WTC11 (cell line): ENCODE measurements around the gene ACP1. TPM values are rescaled to one million over a fixed set of nuclear protein-coding genes. Genes with fewer than 3 reads are reported as not detected.

Source experiments
- ATAC-seq: fragments of 200-7000 bp; cut with Tn5 transposase; 2 replicates; pipeline ENCODE4 v1.10.0; 2021; ENCODE audit warnings: mild to moderate bottlenecking, moderate library complexity
- CTCF ChIA-PET: fragments of 300-600 bp; sonication (Branson Sonifier 250); formaldehyde crosslinking; loops from one replicate; lab custom pipeline; 2021; ENCODE audit warnings: antibody characterized with exemption; lab: Charles Lee
- POLR2A ChIA-PET: fragments of 350-600 bp; sonication (Branson Sonifier 250); formaldehyde crosslinking; loops from one replicate; lab custom pipeline; 2021; ENCODE audit warnings: antibody characterized with exemption; lab: Charles Lee
- DNase-seq: peaks from one replicate; pipeline ENCODE4 v3.0.0; 2021; ENCODE audit warnings: low spot score
- H3K27ac Mint-ChIP-seq: 2 replicates; pipeline ENCODE4 v1.8.0; 2021; ENCODE audit warnings: mixed read lengths
- H3K27me3 Mint-ChIP-seq: 2 replicates; pipeline ENCODE4 v1.8.0; 2021; ENCODE audit warnings: low read depth, mild to moderate bottlenecking, moderate library complexity, mixed read lengths
- H3K36me3 Mint-ChIP-seq: 2 replicates; pipeline ENCODE4 v1.8.0; 2021; ENCODE audit warnings: mixed read lengths
- H3K4me1 Mint-ChIP-seq: 2 replicates; pipeline ENCODE4 v1.8.0; 2022; ENCODE audit warnings: mixed read lengths
- H3K4me3 Mint-ChIP-seq: 2 replicates; pipeline ENCODE4 v1.8.0; 2021; ENCODE audit warnings: mild to moderate bottlenecking, moderate library complexity, mixed read lengths
- H3K9me3 Mint-ChIP-seq: 2 replicates; pipeline ENCODE4 v1.8.0; 2021; ENCODE audit warnings: mixed read lengths
- ATF3 ChIP-seq: sonication (generic); formaldehyde crosslinking; conservative IDR thresholded peaks from 2 replicates; pipeline ENCODE4 v1.8.1; 2022; ENCODE audit warnings: mild to moderate bottlenecking, missing genetic modification reagents
- CREM ChIP-seq: sonication (generic); formaldehyde crosslinking; IDR thresholded peaks from 2 replicates; pipeline ENCODE4 v1.8.1; 2022; ENCODE audit warnings: mild to moderate bottlenecking, missing genetic modification reagents, moderate library complexity
- E2F4 ChIP-seq: sonication (generic); formaldehyde crosslinking; IDR thresholded peaks from 2 replicates; pipeline ENCODE4 v1.8.1; 2022; ENCODE audit warnings: low read depth, mild to moderate bottlenecking, moderate library complexity, missing genetic modification reagents, borderline replicate concordance
- FOXJ3 ChIP-seq: sonication (generic); formaldehyde crosslinking; IDR thresholded peaks from 2 replicates; pipeline ENCODE4 v1.9.0; 2021; ENCODE audit warnings: missing genetic modification reagents, mild to moderate bottlenecking, borderline replicate concordance
- FOXK1 ChIP-seq: sonication (generic); formaldehyde crosslinking; IDR thresholded peaks from 2 replicates; pipeline ENCODE4 v1.8.0; 2022; ENCODE audit warnings: mild to moderate bottlenecking, moderate library complexity, missing genetic modification reagents
- GABPB1 ChIP-seq: sonication (generic); formaldehyde crosslinking; IDR thresholded peaks from 2 replicates; pipeline ENCODE4 v1.8.1; 2023; ENCODE audit warnings: mild to moderate bottlenecking, missing genetic modification reagents
- GTF2I ChIP-seq: fragments of 250-450 bp; sonication (Bioruptor Pico); conservative IDR thresholded peaks from 2 replicates; pipeline ENCODE4 v1.4.0; 2021; ENCODE audit warnings: mild to moderate bottlenecking
- IRF1 ChIP-seq: sonication (generic); formaldehyde crosslinking; IDR thresholded peaks from 2 replicates; pipeline ENCODE4 v1.8.0; 2023; ENCODE audit warnings: missing genetic modification reagents
- KAT7 ChIP-seq: sonication (generic); formaldehyde crosslinking; IDR thresholded peaks from 2 replicates; pipeline ENCODE4 v1.8.1; 2023; ENCODE audit warnings: missing genetic modification reagents, mild to moderate bottlenecking, borderline replicate concordance
- NFATC4 ChIP-seq: fragments of 250-450 bp; sonication (Bioruptor Pico); IDR thresholded peaks from 2 replicates; pipeline ENCODE4 v1.9.0; 2021; ENCODE audit warnings: mild to moderate bottlenecking
- PRRX2 ChIP-seq: fragments of 250-450 bp; sonication (Bioruptor Pico); IDR thresholded peaks from 2 replicates; pipeline ENCODE4 v1.8.0; 2021; ENCODE audit warnings: mild to moderate bottlenecking
- SOX15 ChIP-seq: fragments of 250-450 bp; sonication (Bioruptor Pico); IDR thresholded peaks from 2 replicates; pipeline ENCODE4 v1.9.0; 2021; ENCODE audit warnings: mild to moderate bottlenecking
- ZNF138 ChIP-seq: sonication (generic); formaldehyde crosslinking; conservative IDR thresholded peaks from 2 replicates; pipeline ENCODE4 v1.8.1; 2022; ENCODE audit warnings: mild to moderate bottlenecking, moderate library complexity, missing genetic modification reagents
- ZNF219 ChIP-seq: sonication (generic); formaldehyde crosslinking; IDR thresholded peaks from 2 replicates; pipeline ENCODE4 v1.8.0; 2023; ENCODE audit warnings: missing genetic modification reagents, mild to moderate bottlenecking, borderline replicate concordance
- ZNF532 ChIP-seq: fragments of 250-450 bp; sonication (Bioruptor Pico); IDR thresholded peaks from 2 replicates; pipeline ENCODE4 v1.9.0; 2021; ENCODE audit warnings: mild to moderate bottlenecking, borderline replicate concordance
- total RNA-seq: library from RNA; stranded (reverse); gene quantifications from 3 replicates; pipeline ENCODE4 v1.2.3, GENCODE V29; 2021

ACP1 gene
- total RNA-seq, 1 experiment from 2014 or later, result 150 TPM

GRCh38 chr2:309954-310510 is 45.3 kb downstream of the ACP1 start (continued):
- TF ChIP-seq ZNF532 (no peak), IRF1 (no peak), FOXJ3 (CRISPR knock-in tag) (no peak), KAT7 (CRISPR knock-in tag) (no peak), E2F4 (CRISPR knock-in tag) (no peak), PRRX2 (CRISPR knock-in tag) (no peak), CREM (CRISPR knock-in tag) (no peak), ATF3 (no peak), NFATC4 (CRISPR knock-in tag) (no peak), SOX15 (CRISPR knock-in tag) (no peak)
- TF ChIP-seq, all 79 proteins: peak for 0

GRCh38 chr2:310994-311393 is 46.2 kb downstream of the ACP1 start:
- no peak overlapping the region for H3K27ac Mint-ChIP-seq
- DNase-seq (no peak), ATAC-seq (no peak)
- H3K4me3 Mint-ChIP-seq, result no peak overlapping the region
- CTCF ChIA-PET, result no interaction called here
- peaks cover 17% of the 10 kb centered on the region for H3K4me1 Mint-ChIP-seq
- no peaks in the 10 kb centered on the region for H3K9me3 Mint-ChIP-seq
- TF ChIP-seq ZNF532, result no peak
- TF ChIP-seq ZNF219 (CRISPR knock-in tag), result no peak
- no peaks in the 10 kb centered on the region for H3K27me3 Mint-ChIP-seq
- POLR2A ChIA-PET, result no interaction called here
- H3K36me3 Mint-ChIP-seq, result no peaks in the 10 kb centered on the region

- CTCF ChIA-PET, result interaction anchor here (1.4 kb wide), 1 partner anchor 19 kb away, joined by 5 read pairs; no protein-coding TSS in a partner anchor
- Mint-ChIP-seq H3K27ac (no peak overlapping the region), H3K4me1 (peaks cover 26% of the 10 kb centered on the region), H3K27me3 (no peaks in the 10 kb centered on the region), H3K4me3 (no peak overlapping the region), H3K9me3 (no peaks in the 10 kb centered on the region), H3K36me3 (no peaks in the 10 kb centered on the region)
- TF ChIP-seq ATF3, result no peak
- TF ChIP-seq GABPB1, result no peak
- TF ChIP-seq SOX15 (CRISPR knock-in tag), result no peak
- no peak for TF ChIP-seq FOXK1 (CRISPR knock-in tag)
- TF ChIP-seq ZNF138 (CRISPR knock-in tag), result no peak
- TF ChIP-seq GTF2I (CRISPR knock-in tag), result no peak
- ATAC-seq, result no peak
- DNase-seq, result no peak
- POLR2A ChIA-PET, result no interaction called here
These were observed 49.2 kb downstream of the ACP1 start for GRCh38 chr2:313991-314390.
